SIG-M5 treated with dmso at 0.1 percent for 504 hours (cell line): ENCODE results near the gene RGS3.

Experiments
- DNase-seq: peaks from one replicate; lab custom pipeline; 2025; ENCODE audit not compliant: unreplicated experiment; lab: John Stamatoyannopoulos, UW

The RGS3 gene

GRCh38 chr9:113528088-113528487, 64.6 kb downstream of the RGS3 start:
- DNase-seq = no peak

GRCh38 chr9:113528811-113529210, 65.3 kb downstream of the RGS3 start:
- DNase-seq = no peak

DNA sequence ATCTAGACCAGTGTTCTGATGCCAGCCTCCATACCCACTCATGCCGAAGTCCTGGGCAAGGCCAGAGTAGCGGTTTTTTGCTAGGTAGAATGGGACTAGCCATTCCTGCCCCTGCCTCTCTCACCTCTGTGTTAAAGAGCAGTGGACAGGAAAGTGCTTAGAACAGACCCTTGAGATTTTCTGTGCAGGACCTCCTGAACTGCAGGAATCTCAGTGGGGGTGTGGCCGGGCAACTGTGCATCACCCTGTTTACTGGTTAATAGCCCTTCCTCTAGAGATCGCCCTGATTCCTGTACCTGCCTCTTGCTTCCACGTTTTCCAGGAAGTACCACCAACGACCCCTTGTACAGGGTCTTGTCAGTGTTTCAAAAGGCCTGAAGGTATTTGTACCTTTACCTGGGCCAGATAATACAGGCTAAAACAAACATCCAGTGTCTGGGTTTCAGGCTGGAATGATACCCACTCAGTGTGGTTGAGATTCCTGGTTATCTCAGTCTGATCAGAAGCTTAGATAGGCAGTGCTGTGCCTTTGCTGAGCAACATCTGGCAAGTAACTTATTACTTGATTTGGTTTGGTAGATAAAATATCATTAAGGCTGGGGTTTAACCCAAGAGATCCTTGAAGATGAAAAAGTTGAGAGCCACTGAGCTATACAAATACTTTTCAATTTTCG, 65.9 kb downstream of the RGS3 start:
- DNase-seq = no peak

GRCh38 chr9:113530022-113530635, 66.6 kb downstream of the RGS3 start:
- DNase-seq = no peak

GRCh38 chr9:113530942-113531341, 67.4 kb downstream of the RGS3 start:
- no peak for DNase-seq

- no peak for DNase-seq
Measured at GRCh38 chr9:113531919-113532808, 68.6 kb downstream of the RGS3 start.

GRCh38 chr9:113532809-113533190, 69.3 kb downstream of the RGS3 start:
- no peak for DNase-seq

- no peak for DNase-seq
Measured at GRCh38 chr9:113533335-113534225, 70.1 kb downstream of the RGS3 start.

DNA sequence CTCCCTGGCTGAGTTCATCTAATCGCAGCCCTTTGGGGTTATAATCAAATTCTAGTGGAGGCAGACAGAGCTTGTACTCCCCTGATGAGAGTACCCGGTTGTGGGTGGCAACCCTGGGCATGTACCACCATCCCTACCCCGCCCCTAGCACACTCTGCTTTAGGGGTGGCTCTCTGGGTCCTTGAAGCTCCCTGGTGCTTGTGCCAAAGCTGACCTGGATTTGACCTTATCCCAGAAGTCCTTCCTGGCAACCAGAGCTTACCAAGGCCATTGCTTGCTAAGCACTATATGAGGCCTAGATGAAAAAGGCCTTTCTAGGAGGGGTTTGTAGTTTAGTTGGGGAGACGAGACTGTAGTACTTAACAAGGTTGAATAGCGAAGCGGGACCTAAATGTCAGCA, 72.2 kb downstream of the RGS3 start:
- no peak for DNase-seq

DNA sequence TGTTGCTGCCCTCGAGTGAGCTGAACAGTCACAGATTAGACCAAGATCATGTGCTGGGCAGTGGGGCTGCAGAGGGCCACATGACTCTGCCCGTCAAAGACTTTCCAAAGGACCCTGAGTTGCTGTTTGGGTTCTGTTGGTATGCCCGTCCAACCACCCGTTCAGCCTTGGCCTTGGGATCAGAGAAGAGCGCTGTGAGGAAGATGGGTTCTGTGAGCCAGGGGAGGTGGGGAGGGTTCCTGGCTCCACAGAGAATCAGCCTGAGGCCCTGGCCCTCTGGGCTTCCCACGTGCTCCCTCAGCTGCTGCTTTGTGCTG, 72.6 kb downstream of the RGS3 start:
- no peak for DNase-seq

DNA sequence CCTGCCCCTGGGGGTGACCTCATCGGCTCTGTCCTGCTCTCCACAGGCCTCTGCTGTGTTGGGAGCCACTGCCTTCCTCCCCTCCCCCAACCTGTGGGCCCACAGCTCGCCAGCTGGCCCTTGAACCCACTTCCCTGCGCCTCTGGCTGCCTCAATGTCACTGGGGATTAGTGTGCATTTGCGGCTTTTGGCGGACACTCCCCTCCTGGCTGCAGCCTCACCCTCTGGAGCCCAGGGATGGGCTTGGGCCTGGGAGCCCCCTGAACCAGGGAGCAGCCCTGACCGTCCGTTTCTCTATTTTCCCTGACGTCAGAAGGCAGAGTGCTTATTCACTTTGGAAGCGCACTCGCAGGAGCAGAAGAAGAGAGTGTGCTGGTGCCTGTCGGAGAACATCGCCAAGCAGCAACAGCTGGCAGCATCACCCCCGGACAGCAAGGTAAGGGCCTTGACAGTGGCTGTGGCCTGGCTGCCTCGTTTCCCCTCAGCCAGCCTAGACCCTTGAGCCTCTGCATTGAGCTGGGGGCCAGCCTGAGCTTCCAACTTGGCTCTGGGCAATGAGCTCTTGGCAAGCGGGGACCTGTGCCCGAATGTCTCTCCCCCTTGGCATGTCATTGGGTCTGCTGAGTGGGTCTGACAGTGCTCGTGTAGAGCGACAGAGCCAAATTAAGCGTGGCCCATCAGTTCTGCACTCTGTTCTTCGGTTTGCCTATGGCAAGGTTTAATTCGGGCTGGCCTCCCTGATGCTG, 73.1 kb downstream of the RGS3 start:
- DNase-seq = no peak

GRCh38 chr9:113537229-113537810, 73.8 kb downstream of the RGS3 start:
- no peak for DNase-seq

DNA sequence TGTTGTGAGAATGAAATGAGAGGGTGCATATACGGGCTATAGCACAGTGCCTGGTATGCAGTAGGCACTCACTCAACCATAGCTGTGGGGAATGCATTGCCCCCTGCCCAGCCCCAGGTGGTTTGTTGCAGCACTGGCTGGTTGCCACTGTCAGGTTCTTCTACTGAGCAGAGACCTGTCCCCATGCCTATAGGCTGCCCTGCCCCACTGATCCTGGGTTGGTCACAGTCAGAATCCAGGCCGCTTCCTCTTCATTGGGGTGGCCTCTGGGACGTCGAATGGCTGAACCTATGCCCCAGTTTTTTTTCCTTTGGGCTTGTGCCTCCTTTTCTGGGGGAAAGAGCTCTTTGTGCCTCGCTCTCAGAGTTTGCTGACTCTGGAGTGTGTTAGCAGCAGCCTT, 74.6 kb downstream of the RGS3 start:
- DNase-seq = no peak

DNA sequence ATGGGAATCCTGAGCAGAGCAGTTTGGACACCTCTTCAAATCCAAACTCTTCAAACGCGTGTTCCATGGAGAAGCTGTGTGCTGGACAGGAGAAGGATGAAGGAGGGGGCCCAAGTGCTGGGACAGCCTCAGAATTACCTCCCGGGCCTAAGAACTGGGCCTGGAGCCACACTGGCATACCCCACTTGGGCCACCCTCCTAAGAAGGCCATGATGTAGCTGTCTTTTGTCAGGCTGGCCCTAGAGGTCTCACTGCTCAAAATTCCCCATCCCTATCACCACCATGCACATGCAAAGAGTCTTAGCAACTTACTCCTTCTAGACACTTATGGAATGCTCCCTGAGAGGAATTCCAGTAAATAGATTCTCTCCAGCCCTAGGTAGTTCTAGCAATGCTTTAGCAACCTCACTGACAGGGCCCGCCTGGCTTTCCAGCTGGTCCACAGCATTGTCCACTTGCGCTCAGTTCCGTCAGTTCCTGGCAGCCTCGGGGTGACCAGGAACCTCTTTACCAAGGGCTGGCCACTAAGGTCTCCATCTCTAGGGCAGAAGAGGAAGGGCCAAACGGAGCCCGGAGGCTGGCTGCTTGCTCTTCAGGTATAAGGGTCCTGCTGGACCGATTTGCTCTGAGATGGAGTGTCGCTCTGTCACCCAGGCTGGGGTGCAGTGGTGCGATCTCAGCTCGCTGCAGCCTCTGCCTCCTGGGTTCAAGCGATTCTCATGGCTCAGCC, 75.3 kb downstream of the RGS3 start:
- no peak for DNase-seq

DNA sequence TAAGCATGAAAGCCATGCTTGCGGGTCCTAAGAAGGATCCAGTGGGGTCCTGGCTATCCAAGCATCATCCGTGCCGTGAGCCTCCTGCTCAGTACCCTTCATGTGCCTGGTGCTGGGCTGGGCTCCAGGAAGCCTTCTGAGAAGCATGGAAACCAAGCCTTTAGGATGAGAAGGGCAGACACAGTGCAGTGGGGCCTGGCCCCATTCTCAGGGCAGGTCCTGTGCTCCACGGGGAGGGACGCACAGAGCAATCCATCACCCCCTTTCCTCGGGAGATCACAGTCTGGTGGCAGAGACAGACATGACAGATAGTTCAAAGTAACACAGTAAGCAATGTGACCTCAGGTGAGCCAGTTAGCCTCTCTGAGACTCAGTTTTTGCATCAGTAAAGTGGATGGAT, 76.9 kb downstream of the RGS3 start:
- no peak for DNase-seq

DNA sequence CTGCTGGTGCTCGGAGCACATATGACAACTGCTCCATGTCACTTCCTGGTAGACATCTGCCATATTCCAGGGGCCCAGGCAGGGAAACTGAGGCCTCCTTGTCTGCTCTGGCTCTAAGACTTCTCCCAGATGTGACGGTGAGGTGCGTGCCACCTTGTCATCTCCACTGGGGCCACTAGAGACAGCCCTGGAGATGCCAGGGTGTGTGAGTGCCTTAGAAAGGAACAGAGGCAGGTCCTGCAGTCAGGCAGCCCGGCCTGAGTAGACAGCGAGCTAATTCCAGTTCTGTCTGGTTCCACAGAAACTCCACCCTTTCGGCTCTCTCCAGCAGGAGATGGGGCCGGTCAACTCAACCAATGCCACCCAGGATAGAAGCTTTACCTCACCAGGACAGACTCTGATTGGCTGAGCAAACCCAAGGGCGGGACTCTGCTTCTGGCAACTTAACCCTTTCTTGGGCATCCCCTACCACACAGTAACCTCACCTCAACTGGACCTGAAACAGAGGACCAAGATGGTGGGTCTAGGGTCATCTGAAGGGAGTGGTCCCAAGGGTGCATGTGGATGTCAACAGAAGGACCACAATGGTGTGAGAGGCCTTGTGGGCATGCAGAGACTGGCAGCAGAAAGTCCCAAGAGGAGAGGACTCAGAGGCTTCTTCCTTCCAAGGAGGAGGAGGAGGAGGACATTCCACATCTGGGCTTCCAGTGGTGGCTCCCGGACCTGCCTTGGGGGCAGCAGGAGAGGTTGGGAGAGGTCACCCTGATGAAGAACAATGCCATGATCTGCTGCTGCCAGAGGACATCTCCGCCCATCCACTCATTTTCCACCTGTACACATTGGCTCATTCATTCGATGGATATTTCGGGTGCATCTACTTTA, 77.7 kb downstream of the RGS3 start:
- DNase-seq = peak; percentile 52

GRCh38 chr9:113542006-113542405, 78.5 kb downstream of the RGS3 start:
- DNase-seq = no peak

DNA sequence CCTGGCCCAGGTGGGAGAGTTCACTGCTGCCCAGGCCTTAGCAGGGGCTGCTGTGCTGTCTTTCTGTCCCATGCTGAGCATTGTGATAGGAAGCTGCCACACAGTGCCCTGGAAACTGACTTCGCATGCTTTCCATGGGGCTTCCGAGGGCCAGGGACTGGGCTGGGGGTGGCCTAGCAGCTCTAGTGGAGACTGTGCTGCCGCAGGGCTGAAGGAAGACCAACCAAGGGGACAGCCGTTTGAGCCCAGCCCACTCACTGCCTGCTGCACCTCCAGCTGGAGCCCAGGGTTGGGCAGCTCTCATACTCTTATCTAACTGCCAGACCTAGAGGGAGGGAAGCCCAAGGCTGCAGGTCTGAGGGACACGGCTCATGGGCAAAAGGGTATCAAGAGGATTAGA, 79.2 kb downstream of the RGS3 start:
- DNase-seq = no peak
